Subcutaneous abdominal adipose tissue (tissue), 5 donors: ENCODE results near the gene ERBB2.
"Not testable (repeated sequence)": the region's sequence is repeated elsewhere in the genome, so short reads cannot be mapped to it uniquely, and the experiment has no call there.

Source experiments
- H3K27ac ChIP-seq: one replicate; pipeline ENCODE4 v1.7.0; 2013; ENCODE audit warnings: low read depth, mild to moderate bottlenecking, inconsistent platforms, low read length, moderate library complexity
- H3K27me3 ChIP-seq, 5 donors: one replicate each; pipeline ENCODE4 v1.7.0; 2013; ENCODE audit warnings: low read length in 5 of 5, inconsistent platforms in 1 of 5; ENCODE audit not compliant: control insufficient read depth in 5 of 5, insufficient read depth in 4 of 5
- H3K36me3 ChIP-seq, 5 donors: one replicate each; pipeline ENCODE4 v1.7.0; 2013; ENCODE audit warnings: low read length in 5 of 5; ENCODE audit not compliant: control insufficient read depth in 5 of 5, insufficient read depth in 5 of 5
- H3K4me1 ChIP-seq, 5 donors: one replicate each; pipeline ENCODE4 v1.7.0; 2013; ENCODE audit warnings: low read length in 5 of 5, mild to moderate bottlenecking in 3 of 5, moderate library complexity in 1 of 5; ENCODE audit not compliant: control insufficient read depth in 5 of 5, insufficient read depth in 5 of 5
- H3K4me3 ChIP-seq, 5 donors: one replicate each; pipeline ENCODE4 v1.7.0; 2013; ENCODE audit warnings: low read length in 5 of 5, low read depth in 1 of 5
- H3K9ac ChIP-seq, 5 donors: one replicate each; pipeline ENCODE4 v1.7.0; 2013; ENCODE audit warnings: low read length in 5 of 5, mild to moderate bottlenecking in 4 of 5, moderate library complexity in 3 of 5
- H3K9me3 ChIP-seq, 5 donors: one replicate each; pipeline ENCODE4 v1.7.0; 2013; ENCODE audit warnings: low read length in 5 of 5; ENCODE audit not compliant: control insufficient read depth in 5 of 5
- donor health status: healthy.
- donor health status: healthy.
- donor health status: healthy.
- donor health status: healthy.
- donor health status: healthy.

ERBB2 gene

GRCh38 chr17:39722965-39723848, 23.3 kb downstream of the ERBB2 start:
- H3K4me3 ChIP-seq: no peak overlapping the region
- peaks cover 0 to 40% (median 32%) of the 10 kb centered on the region in 5 donors for H3K36me3 ChIP-seq
- no peaks in the 10 kb centered on the region for H3K4me1 ChIP-seq
- H3K9me3 ChIP-seq: no peaks in the 10 kb centered on the region
- no peaks in the 10 kb centered on the region for H3K27me3 ChIP-seq
- H3K27ac ChIP-seq: no peak overlapping the region
- H3K9ac ChIP-seq: no peak overlapping the region

- Histone ChIP-seq H3K9ac (no peak overlapping the region), H3K27ac (no peak overlapping the region), H3K36me3 (peaks cover 0 to 42% (median 35%) of the 10 kb centered on the region in 5 donors), H3K27me3 (no peaks in the 10 kb centered on the region), H3K4me1 (peaks cover 2 to 8% (median 6%) of the 10 kb centered on the region in 5 donors), H3K4me3 (no peak overlapping the region), H3K9me3 (no peaks in the 10 kb centered on the region)
Measured at GRCh38 chr17:39724731-39725130, 24.9 kb downstream of the ERBB2 start.

GRCh38 chr17:39725923-39726322, 26.1 kb downstream of the ERBB2 start:
- H3K27me3 ChIP-seq, H3K9ac ChIP-seq, H3K4me3 ChIP-seq, H3K9me3 ChIP-seq, H3K27ac ChIP-seq: not testable (repeated sequence)
- H3K36me3 ChIP-seq: peaks cover 0 to 39% (median 32%) of the 10 kb centered on the region in 5 donors
- H3K4me1 ChIP-seq: peaks cover 3 to 15% (median 10%) of the 10 kb centered on the region in 5 donors

- no peak overlapping the region for H3K4me3 ChIP-seq
- no peak overlapping the region for H3K9ac ChIP-seq
- H3K27me3 ChIP-seq: no peaks in the 10 kb centered on the region
- H3K4me1 ChIP-seq: peaks cover 3 to 15% (median 10%) of the 10 kb centered on the region in 5 donors
- no peaks in the 10 kb centered on the region for H3K9me3 ChIP-seq
- no peak overlapping the region for H3K27ac ChIP-seq
- H3K36me3 ChIP-seq: peaks cover 0 to 39% (median 32%) of the 10 kb centered on the region in 5 donors
Measured at GRCh38 chr17:39726617-39727016, 26.8 kb downstream of the ERBB2 start.

- Histone ChIP-seq H3K9me3 (no peaks in the 10 kb centered on the region), H3K4me1 (peaks cover 3 to 15% (median 10%) of the 10 kb centered on the region in 5 donors), H3K36me3 (peaks cover 0 to 39% (median 32%) of the 10 kb centered on the region in 5 donors), H3K27ac (no peak overlapping the region), H3K9ac (no peak overlapping the region), H3K4me3 (no peak overlapping the region), H3K27me3 (no peaks in the 10 kb centered on the region)
Measured at GRCh38 chr17:39727556-39727955, 27.7 kb downstream of the ERBB2 start.

GRCh38 chr17:39729280-39729851, 29.5 kb downstream of the ERBB2 start:
- Histone ChIP-seq H3K4me1 (peaks cover 3 to 15% (median 10%) of the 10 kb centered on the region in 5 donors), H3K9me3 (no peaks in the 10 kb centered on the region), H3K9ac (peak overlapping the region in 4 of 5 donors; percentile 52 to 84 (median 78)), H3K4me3 (peak overlapping the region; percentile 69 to 80 (median 79)), H3K36me3 (peaks cover 0 to 39% (median 32%) of the 10 kb centered on the region in 5 donors), H3K27me3 (no peaks in the 10 kb centered on the region), H3K27ac (no peak overlapping the region)

- Histone ChIP-seq H3K9ac (peak within 1 kb of the TSS in 4 of 5 donors; percentile 52 to 84 (median 78)), H3K4me3 (peak within 1 kb of the TSS; percentile 69 to 80 (median 79)), H3K9me3 (no peaks in the 10 kb centered on the region), H3K4me1 (peaks cover 3 to 15% (median 10%) of the 10 kb centered on the region in 5 donors), H3K27me3 (no peaks in the 10 kb centered on the region), H3K36me3 (peaks cover 0 to 34% (median 24%) of the 10 kb centered on the region in 5 donors), H3K27ac (peak within 1 kb of the TSS; percentile 72)
Measured at GRCh38 chr17:39730095-39730921, 30.4 kb downstream of the ERBB2 start, which contains the start of gene MIEN1. TSS of gene MIEN1 (minus strand) at chr17:39730532. CDS start at chr17:39730495, 37 bp downstream.

- Histone ChIP-seq H3K9me3 (no peaks in the 10 kb centered on the region), H3K27me3 (peaks cover 4 to 16% (median 12%) of the 10 kb centered on the region in 5 donors), H3K4me1 (peaks cover 3 to 15% (median 12%) of the 10 kb centered on the region in 5 donors), H3K27ac (no peak overlapping the region), H3K4me3 (no peak overlapping the region), H3K36me3 (peaks cover 0 to 15% (median 13%) of the 10 kb centered on the region in 5 donors), H3K9ac (no peak overlapping the region)
Measured at GRCh38 chr17:39732586-39732985, 32.7 kb downstream of the ERBB2 start.

GRCh38 chr17:39735882-39736281, 36.0 kb downstream of the ERBB2 start:
- no peaks in the 10 kb centered on the region for H3K36me3 ChIP-seq
- H3K4me3 ChIP-seq: no peak overlapping the region
- H3K27ac ChIP-seq: no peak overlapping the region
- H3K4me1 ChIP-seq: peaks cover 0 to 22% (median 20%) of the 10 kb centered on the region in 5 donors
- peaks cover 25 to 37% (median 35%) of the 10 kb centered on the region in 5 donors for H3K27me3 ChIP-seq
- H3K9me3 ChIP-seq: no peaks in the 10 kb centered on the region
- no peak overlapping the region for H3K9ac ChIP-seq
